Caki2 (cell line): ENCODE measurements around the gene S100B. TPM values are rescaled to one million over a fixed set of nuclear protein-coding genes. Genes with fewer than 3 reads are reported as not detected.
"Not testable (repeated sequence)": the region's sequence is repeated elsewhere in the genome, so short reads cannot be mapped to it uniquely, and the experiment has no call there.

ENCODE experiments used
- DNase-seq: peaks from one replicate; pipeline ENCODE4 v3.0.0-alpha.2; 2015; ENCODE audit warnings: low read depth
- in situ Hi-C: cut with HindIII; loops from 2 replicates; pipeline ENCODE4 v1.10.0; 2016; ENCODE audit warnings: low sequenced_read_pairs, low pct_unique_long_range_greater_than_20kb, mixed read lengths
- total RNA-seq: library from RNA; depleted of rRNA; stranded (reverse); fragments of >200 nt; shearing (Covaris generic); gene quantifications from 2 replicates; pipeline ENCODE4 v1.2.3, GENCODE V29; 2014; ENCODE audit warnings: low replicate concordance

Gene S100B
- total RNA-seq, 1 experiment from 2014 or later: not detected

DNA sequence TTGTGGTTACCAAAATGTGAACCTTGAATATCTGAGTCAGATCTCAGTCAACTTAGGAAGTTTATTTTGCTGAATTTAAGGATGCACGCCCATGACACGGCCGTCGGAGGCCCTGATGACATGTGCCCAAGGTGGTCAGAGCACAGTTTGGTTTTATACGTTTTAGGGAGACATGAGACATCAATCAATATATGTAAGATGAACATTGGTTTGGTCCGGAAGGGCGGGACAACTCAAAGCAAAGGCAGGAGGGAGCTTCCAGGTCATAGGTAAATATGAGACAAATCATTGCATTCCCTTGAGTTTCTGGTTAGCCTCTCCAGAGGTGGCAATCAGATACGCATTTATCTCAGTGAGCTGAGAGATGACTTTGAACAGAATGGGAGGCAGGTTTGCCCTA, 29.5 kb upstream of the S100B start:
- in situ Hi-C loops: no loop called here
- DNase-seq: no peak

GRCh38 chr21:46633566-46633965, 28.7 kb upstream of the S100B start:
- in situ Hi-C loops: no loop called here
- no peak for DNase-seq

DNA sequence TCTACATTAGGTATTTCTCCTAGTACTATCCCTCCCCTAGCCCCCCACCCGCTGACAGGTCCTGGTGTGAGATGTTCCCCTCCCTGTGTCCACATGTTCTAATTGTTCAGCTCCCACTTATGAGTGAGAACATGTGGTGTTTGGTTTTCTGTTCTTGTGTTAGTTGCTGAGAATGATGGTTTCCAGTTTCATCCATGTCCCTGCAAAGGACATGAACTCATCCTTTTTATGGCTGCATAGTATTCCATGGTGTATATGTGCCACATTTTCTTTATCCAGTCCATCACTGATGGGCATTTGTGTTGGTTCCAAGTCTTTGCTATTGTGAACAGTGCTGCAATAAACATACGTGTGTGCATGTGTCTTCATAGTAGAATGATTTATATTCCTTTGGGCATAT, 26.0 kb upstream of the S100B start:
- in situ Hi-C loops, DNase-seq: not testable (repeated sequence)

DNA sequence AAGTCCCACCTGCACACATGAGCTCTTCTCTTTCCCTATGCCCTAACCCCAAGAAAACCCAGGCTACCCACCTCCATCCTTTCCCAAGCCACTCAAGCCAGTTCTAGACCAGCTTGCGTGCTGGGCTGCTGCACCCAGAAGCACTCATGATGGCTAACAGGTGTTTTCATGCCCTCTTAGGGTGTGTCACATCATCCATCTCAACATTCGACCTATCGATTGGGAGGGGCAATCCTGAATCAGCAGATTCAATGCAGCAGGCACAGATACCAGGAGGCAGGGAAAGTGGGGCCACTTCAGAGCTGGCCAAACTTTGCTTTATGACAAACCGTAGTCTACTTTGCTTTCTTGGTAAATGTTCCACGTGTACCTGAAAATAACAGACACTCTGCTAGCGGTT, 24.0 kb upstream of the S100B start:
- no peak for DNase-seq
- in situ Hi-C loops: no loop called here

DNA sequence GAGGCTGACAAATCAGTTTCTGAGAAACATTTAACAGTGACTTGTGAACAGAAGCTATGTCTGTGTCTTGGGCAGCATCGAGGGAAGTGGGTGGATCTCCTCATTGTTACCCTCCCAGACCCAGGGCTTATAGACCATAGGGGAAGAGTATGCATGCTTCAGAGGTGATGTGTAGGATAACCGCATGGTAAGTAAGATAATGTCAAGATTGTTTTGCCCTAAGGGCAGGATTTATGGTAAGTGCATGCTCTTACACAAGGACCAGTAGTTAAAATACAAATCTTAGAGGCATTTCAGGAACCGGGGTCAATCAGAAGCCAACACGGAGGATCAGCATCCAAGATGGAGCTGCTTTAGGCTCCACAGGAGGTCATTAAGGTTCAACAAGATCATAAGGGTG, 22.8 kb upstream of the S100B start:
- in situ Hi-C loops: no loop called here

GRCh38 chr21:46626975-46627501, 22.2 kb upstream of the S100B start:
- in situ Hi-C loops: no loop called here
- DNase-seq: no peak

More for the DNA sequence above, 22.8 kb upstream of the S100B start:
- no peak for DNase-seq

- no peak for DNase-seq
- in situ Hi-C loops: no loop called here
These were observed 21.7 kb upstream of the S100B start for GRCh38 chr21:46626536-46626935.

DNA sequence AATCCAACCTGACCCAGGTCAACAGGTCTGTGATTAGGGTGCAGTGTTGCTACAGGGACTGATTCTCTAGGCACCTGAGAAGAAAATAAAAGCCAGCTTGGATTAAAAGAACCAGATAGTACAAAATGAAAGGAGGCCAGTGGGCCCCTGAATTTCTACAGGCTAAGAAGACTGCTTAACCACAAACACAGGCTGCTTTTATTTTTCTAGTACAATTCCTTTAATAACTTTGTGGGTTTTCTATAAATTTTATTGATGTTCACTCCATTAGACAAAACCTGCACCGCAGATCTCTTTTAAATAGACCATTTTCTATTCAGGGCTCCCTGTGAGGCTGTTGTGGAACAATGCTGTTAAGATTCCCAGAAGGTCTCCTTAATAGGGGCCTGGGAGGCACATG, 20.9 kb upstream of the S100B start:
- in situ Hi-C loops: no loop called here
- DNase-seq: no peak

DNA sequence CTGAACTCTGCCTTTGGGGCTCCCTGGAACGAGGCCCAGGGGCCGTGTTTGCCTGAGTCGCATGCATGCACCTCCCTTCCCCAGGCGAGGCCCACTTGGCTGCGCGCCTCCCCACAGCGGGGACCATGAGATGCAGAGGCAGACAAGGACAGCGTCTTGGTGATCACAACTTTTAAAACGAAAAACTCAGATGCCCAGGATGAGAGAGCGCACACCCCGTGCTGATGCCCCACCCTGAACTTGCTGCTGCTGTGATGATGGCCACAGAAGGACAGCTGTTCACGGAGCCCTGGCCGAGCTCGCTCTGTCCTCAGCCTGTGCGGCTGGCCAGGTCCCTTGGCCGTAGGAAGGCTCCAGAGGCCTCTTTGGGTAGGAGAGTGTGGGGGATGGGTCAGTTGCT, 19.2 kb upstream of the S100B start:
- DNase-seq: no peak
- in situ Hi-C loops: no loop called here

DNA sequence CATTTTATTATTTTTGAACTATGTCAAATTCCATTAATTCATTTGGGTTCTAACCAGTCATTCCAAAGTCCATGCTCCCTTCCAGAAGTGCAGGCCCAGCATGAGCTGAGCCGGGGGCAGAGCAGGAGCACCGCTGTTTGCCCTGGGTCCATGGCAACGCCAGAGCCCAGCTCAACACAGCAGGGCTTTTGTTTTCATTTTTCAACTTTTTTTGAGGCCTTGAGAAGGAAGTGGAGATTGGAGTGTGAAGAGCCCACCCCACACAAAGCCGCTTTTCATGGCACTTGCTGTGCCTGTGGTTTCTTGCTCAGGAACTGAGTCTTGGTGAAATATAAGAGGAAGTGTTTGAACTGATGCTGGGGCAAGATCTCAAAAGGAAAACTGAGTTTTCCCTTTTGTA, 17.3 kb upstream of the S100B start:
- DNase-seq: no peak
- in situ Hi-C loops: no loop called here

DNA sequence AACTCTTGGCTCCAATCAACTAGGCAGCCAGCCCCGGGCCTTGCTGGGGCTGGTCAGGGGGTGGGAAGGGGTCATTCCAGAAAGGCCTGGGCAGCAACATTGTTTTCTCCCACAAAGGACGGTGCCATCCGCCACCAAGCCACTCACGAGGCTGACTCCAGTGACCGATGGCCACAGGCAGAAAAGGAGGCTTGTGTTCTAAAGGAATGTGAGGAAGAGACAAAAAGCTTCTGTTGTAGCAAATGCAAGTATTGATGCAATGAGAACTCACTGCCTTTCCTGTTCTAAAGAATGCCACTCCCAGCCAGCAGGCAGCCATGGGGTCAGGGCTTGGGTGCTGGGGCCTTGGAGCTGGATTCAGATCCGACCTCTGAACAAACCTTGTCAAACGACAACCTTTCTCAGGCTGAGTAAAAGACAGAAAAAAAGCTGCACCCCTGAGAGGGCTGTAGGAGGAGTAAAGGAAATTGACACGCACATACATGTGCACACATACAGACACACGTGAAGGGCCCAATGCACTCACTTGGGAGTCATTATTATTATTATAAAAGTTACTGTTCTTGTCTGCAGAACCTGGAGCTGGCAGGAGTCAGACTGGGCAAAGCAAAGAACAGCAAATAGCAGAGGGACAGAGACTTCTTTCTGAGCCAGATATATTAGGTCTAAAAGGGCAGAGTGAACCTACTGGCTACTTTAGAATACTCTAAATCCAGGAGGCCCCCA, 16.7 kb upstream of the S100B start:
- in situ Hi-C loops: no loop called here
- no peak for DNase-seq

GRCh38 chr21:46620846-46621245, 16.0 kb upstream of the S100B start:
- DNase-seq: no peak
- in situ Hi-C loops: no loop called here

DNA sequence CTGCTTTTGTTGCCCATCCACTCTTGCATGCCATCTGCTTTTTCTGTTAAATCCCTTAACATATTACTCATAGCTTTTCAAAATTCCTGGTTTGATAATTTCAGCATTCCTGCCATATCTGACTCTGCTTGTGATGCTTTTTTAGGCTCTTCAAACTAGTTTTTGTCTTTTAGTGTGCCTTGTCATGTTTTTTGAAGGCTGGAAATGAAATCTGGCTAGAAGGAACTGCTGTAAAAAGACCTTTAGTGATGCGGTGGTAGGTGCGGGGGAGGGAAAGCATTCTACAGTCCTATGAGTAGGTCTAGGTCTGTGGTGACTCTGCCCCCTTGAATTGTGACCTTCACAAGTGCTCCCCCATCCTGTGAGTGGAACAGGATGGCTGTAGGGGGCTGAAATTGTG, 15.0 kb upstream of the S100B start:
- in situ Hi-C loops: no loop called here
- no peak for DNase-seq

DNA sequence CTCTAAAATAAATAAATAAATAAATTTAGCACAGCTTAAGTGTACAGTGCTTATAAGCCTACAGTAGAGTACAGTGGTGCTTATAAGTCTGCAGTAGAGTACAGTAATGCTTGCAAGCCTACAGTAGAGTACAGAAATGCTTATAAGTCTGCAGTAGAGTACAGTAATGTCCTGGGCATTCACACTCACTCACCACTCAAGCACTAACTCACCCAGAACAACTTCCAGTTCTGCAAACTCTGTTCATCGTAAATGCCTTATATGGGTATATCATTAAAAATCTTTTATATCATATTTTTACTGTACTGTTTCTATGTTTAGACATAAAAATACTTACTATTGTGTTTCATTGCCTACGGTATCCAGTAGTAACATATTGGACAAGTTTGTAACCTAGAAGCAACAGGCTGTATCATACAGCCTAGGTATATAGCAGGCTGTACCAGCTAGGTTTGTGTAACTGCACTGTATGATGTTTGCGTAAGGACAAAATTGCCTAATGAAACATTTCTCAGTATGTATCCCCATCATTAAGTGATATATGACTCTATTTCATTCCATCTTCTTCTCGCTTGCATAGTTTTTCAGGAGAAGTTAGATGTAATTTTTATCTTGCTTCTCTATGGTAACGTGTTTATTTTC, 14.0 kb upstream of the S100B start:
- DNase-seq: no peak
- in situ Hi-C loops: no loop called here

- in situ Hi-C loops: no loop called here
- DNase-seq: no peak
These were observed 12.6 kb upstream of the S100B start for GRCh38 chr21:46617267-46618051.

GRCh38 chr21:46616656-46617055, 11.8 kb upstream of the S100B start:
- DNase-seq: no peak
- in situ Hi-C loops: no loop called here

- in situ Hi-C loops: no loop called here
- no peak for DNase-seq
These were observed 11.2 kb upstream of the S100B start for GRCh38 chr21:46616050-46616449.

DNA sequence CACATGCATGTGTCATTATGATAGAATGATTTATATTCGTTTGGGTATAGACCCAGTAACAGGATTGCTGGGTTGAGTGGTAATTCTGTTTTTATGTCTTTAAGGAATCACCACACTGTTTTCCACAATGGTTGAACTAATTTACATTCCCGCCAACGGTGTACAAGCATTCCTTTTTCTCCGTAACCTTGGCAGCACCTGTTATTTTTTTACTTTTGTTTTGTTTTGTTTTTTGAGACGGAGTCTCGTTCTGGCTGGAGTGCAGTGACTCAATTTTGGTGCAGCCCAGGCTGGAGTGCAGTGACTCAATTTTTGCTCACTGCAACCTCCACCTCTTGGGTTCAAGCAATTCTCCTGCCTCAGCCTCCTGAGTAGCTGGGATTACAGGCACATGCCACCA, 8.5 kb upstream of the S100B start:
- in situ Hi-C loops: no loop called here
- DNase-seq: no peak

- in situ Hi-C loops: no loop called here
- DNase-seq: no peak
These were observed 5.3 kb upstream of the S100B start for GRCh38 chr21:46610018-46610701.
